PC-3 (cell line): ENCODE results near the gene GJB4. TPM values are rescaled to one million over a fixed set of nuclear protein-coding genes. Genes with fewer than 3 reads are reported as not detected.
A peak's percentile ranks its signal among the peaks of the same experiment; 100 is the strongest.

ENCODE experiments used
- ATAC-seq: fragments of 200-7000 bp; cut with Tn5 transposase; 2 replicates; pipeline ENCODE4 v1.9.1; 2020; ENCODE audit warnings: mild to moderate bottlenecking, moderate library complexity
- BruUV-seq: library from RNA; stranded (reverse); fragments of 400-500 nt; replicated peaks from 2 replicates; lab custom pipeline; 2021; lab: Mats Ljungman, UMichigan
- CTCF ChIA-PET: fragments of 300-600 bp; sonication (Branson Sonifier 250); formaldehyde crosslinking; loops from one replicate; lab custom pipeline; 2022; ENCODE audit warnings: antibody characterized with exemption; lab: Charles Lee
- POLR2A ChIA-PET: fragments of 300-600 bp; sonication (Branson Sonifier 250); formaldehyde crosslinking; loops from one replicate; lab custom pipeline; 2022; ENCODE audit warnings: antibody characterized with exemption; ENCODE audit not compliant: unreplicated experiment; lab: Charles Lee
- DNase-seq: peaks from one replicate; pipeline ENCODE4 v3.0.0-alpha.2; 2015
- H2AFZ ChIP-seq: fragments of 300-600 bp; sonication (generic); 2 replicates; pipeline ENCODE4 v1.6.0; 2016; ENCODE audit warnings: antibody characterized with exemption, low read length
- H3F3A ChIP-seq: fragments of 300-600 bp; sonication (generic); one replicate; pipeline ENCODE4 v1.6.0; 2017; ENCODE audit warnings: antibody characterized with exemption, low read length, control low read depth, mild to moderate bottlenecking; ENCODE audit not compliant: unreplicated experiment
- H3K27ac ChIP-seq: fragments of 300-600 bp; sonication (generic); 2 replicates; pipeline ENCODE4 v1.5.1; 2016; ENCODE audit warnings: mild to moderate bottlenecking, low read length
- H3K27me3 ChIP-seq: fragments of 300-600 bp; sonication (generic); 2 replicates; pipeline ENCODE4 v1.6.1; 2016; ENCODE audit warnings: low read length, mixed read lengths
- H3K36me3 ChIP-seq: fragments of 300-600 bp; sonication (generic); 2 replicates; pipeline ENCODE4 v1.6.1; 2016; ENCODE audit warnings: low read depth, mixed run types, low read length, mixed read lengths
- H3K4me1 ChIP-seq: fragments of 300-600 bp; sonication (generic); 2 replicates; pipeline ENCODE4 v1.5.1; 2016; ENCODE audit warnings: low read length; ENCODE audit not compliant: insufficient read depth
- H3K4me2 ChIP-seq: fragments of 300-600 bp; sonication (generic); 2 replicates; pipeline ENCODE4 v1.6.0; 2016; ENCODE audit warnings: low read length
- H3K4me3 ChIP-seq: fragments of 300-600 bp; sonication (generic); 2 replicates; pipeline ENCODE4 v1.5.1; 2016; ENCODE audit warnings: mild to moderate bottlenecking, low read length, mixed read lengths
- H3K79me2 ChIP-seq: fragments of 300-600 bp; sonication (generic); 2 replicates; pipeline ENCODE4 v1.6.1; 2017; ENCODE audit warnings: low read length, mixed read lengths
- H3K9ac ChIP-seq: fragments of 300-600 bp; sonication (generic); 2 replicates; pipeline ENCODE4 v1.6.0; 2016; ENCODE audit warnings: mild to moderate bottlenecking, low read length
- H3K9me2 ChIP-seq: fragments of 300-600 bp; sonication (generic); replicated peaks from 2 replicates; pipeline ENCODE4 v1.6.1; 2016; ENCODE audit warnings: mixed run types, low read length, mixed read lengths
- H3K9me3 ChIP-seq: fragments of 300-600 bp; sonication (generic); 2 replicates; pipeline ENCODE4 v1.6.1; 2016; ENCODE audit warnings: low read length, mixed read lengths
- H4K20me1 ChIP-seq: fragments of 300-600 bp; sonication (generic); 2 replicates; pipeline ENCODE4 v1.6.1; 2016; ENCODE audit warnings: low read length, mixed read lengths
- EZH2 ChIP-seq: fragments of 300-600 bp; sonication (generic); IDR thresholded peaks from one replicate; pipeline ENCODE4 v1.6.1; 2017; ENCODE audit warnings: antibody characterized with exemption, mild to moderate bottlenecking, low read length; ENCODE audit not compliant: unreplicated experiment
- EZH2phosphoT487 ChIP-seq: fragments of 300-600 bp; sonication (generic); IDR thresholded peaks from 2 replicates; pipeline ENCODE4 v1.6.1; 2018; ENCODE audit warnings: mild to moderate bottlenecking, antibody characterized with exemption, low read length, borderline replicate concordance
- intact Hi-C: fragments of 100-400 bp; cut with micrococcal nuclease; formaldehyde crosslinking; loops from 2 replicates; pipeline ENCODE4 v1.9.0; 2023
- total RNA-seq: library from RNA; depleted of rRNA; stranded (reverse); fragments of >200 nt; gene quantifications from 2 replicates; pipeline ENCODE4 v1.2.3, GENCODE V29; 2014
- TF ChIP-seq, protein P1 (sequence below): fragments of 300-600 bp; sonication (generic); conservative IDR thresholded peaks from 2 replicates; pipeline ENCODE4 v1.5.1; 2017; ENCODE audit warnings: antibody characterized with exemption, low read depth, mild to moderate bottlenecking, low read length

Gene GJB4
- total RNA-seq, 1 experiment from 2014 or later: not detected

DNA sequence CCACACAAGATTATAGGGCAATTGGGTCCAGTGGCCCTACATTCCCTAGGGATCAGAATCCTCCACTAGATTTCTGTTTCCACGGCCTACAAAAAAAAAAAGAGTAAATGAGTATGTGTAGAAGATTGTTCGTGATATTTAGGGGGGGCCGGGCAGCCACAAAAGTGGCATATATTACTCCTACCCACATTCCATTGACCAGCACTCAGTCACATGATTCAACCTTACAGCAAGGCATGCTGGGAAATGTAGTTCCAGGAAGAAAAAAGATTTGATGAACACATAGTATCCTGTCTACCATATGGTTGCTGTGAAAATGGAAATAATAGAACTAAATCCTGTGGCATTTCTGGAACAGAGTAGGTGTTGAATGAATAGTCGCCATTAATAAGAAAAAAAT is 48.1 kb upstream of the GJB4 start:
- Histone ChIP-seq H3K4me3 (no peak overlapping the region), H4K20me1 (no peaks in the 10 kb centered on the region), H3K27ac (no peak overlapping the region), H3K27me3 (peaks cover 25% of the 10 kb centered on the region; the same call in 1 of the 2 replicates), H3F3A (no peaks in the 10 kb centered on the region), H3K4me1 (no peaks in the 10 kb centered on the region), H3K9me3 (no peaks in the 10 kb centered on the region), H3K79me2 (no peaks in the 10 kb centered on the region), H3K9ac (no peak overlapping the region), H3K36me3 (no peaks in the 10 kb centered on the region), H2AFZ (no peak overlapping the region), H3K4me2 (no peak overlapping the region), H3K9me2 (no peaks in the 10 kb centered on the region)
- ATAC-seq (no peak), DNase-seq (peak; percentile 9)
- intact Hi-C loops: no loop called here
- CTCF ChIA-PET: no interaction called here
- no peak for TF ChIP-seq EZH2
- no peak for TF ChIP-seq EZH2phosphoT487
- TF ChIP-seq, protein P1, sequence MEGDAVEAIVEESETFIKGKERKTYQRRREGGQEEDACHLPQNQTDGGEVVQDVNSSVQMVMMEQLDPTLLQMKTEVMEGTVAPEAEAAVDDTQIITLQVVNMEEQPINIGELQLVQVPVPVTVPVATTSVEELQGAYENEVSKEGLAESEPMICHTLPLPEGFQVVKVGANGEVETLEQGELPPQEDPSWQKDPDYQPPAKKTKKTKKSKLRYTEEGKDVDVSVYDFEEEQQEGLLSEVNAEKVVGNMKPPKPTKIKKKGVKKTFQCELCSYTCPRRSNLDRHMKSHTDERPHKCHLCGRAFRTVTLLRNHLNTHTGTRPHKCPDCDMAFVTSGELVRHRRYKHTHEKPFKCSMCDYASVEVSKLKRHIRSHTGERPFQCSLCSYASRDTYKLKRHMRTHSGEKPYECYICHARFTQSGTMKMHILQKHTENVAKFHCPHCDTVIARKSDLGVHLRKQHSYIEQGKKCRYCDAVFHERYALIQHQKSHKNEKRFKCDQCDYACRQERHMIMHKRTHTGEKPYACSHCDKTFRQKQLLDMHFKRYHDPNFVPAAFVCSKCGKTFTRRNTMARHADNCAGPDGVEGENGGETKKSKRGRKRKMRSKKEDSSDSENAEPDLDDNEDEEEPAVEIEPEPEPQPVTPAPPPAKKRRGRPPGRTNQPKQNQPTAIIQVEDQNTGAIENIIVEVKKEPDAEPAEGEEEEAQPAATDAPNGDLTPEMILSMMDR: no peak
- BruUV-seq: no TSS peak
- POLR2A ChIA-PET: no interaction called here

GRCh38 chr1:34712007-34712688 is 47.4 kb upstream of the GJB4 start:
- ChIA-PET CTCF (no interaction called here), POLR2A (no interaction called here)

DNA sequence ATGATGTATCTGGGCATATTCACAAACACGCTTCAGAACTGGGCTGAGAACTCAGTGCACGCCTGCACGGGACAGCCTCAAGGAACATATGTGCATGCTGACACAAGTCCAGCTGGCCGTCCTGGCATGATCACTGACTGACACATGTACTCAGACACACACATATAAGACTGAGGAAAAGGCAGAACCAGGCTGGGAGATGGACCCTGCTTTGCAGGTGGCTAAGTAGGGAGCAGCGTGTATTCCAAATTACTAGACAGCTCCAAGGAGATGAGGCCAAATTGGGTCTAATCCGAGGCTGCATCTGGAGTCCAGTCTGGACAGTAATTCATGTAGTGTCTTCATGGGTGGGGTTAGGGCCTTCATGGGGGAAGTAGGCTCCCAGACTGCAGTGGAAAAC is 46.1 kb upstream of the GJB4 start:
- no peaks in the 10 kb centered on the region for H3K9me3 ChIP-seq
- H3K9ac ChIP-seq: no peak overlapping the region
- no peaks in the 10 kb centered on the region for H3F3A ChIP-seq
- ChIA-PET CTCF (no interaction called here), POLR2A (no interaction called here)
- BruUV-seq: no TSS peak
- intact Hi-C loops: no loop called here
- H3K4me1 ChIP-seq: no peaks in the 10 kb centered on the region
- DNase-seq (no peak), ATAC-seq (no peak)
- H3K79me2 ChIP-seq: no peaks in the 10 kb centered on the region
- peaks cover 27% of the 10 kb centered on the region for H3K27me3 ChIP-seq
- no peak overlapping the region for H3K4me2 ChIP-seq
- H3K36me3 ChIP-seq: no peaks in the 10 kb centered on the region
- no peaks in the 10 kb centered on the region for H3K9me2 ChIP-seq
- H4K20me1 ChIP-seq: no peaks in the 10 kb centered on the region
- TF ChIP-seq EZH2: no peak
- H3K27ac ChIP-seq: no peak overlapping the region
- H2AFZ ChIP-seq: no peak overlapping the region
- no peak overlapping the region for H3K4me3 ChIP-seq

More at GRCh38 chr1:34712007-34712688, 47.4 kb upstream of the GJB4 start:
- no TSS peak for BruUV-seq
- Histone ChIP-seq H3F3A (no peaks in the 10 kb centered on the region), H3K9me2 (no peaks in the 10 kb centered on the region), H4K20me1 (no peaks in the 10 kb centered on the region), H3K27ac (no peak overlapping the region), H3K9me3 (no peaks in the 10 kb centered on the region), H3K4me3 (no peak overlapping the region), H3K9ac (no peak overlapping the region), H3K4me1 (no peaks in the 10 kb centered on the region), H3K79me2 (no peaks in the 10 kb centered on the region), H3K27me3 (peaks cover 25% of the 10 kb centered on the region; the same call in 1 of the 2 replicates), H3K4me2 (no peak overlapping the region), H2AFZ (no peak overlapping the region), H3K36me3 (no peaks in the 10 kb centered on the region)
- ATAC-seq (no peak), DNase-seq (no peak)
- TF ChIP-seq EZH2phosphoT487 (no peak), EZH2 (no peak)
- TF ChIP-seq, protein P1: no peak
- intact Hi-C loops: no loop called here
